Medulla oblongata (tissue), 1 donor: ENCODE results near the gene ACHE.
A peak's percentile ranks its signal among the peaks of the same experiment; 100 is the strongest.
"Not testable (repeated sequence)": the region's sequence is repeated elsewhere in the genome, so short reads cannot be mapped to it uniquely, and the experiment has no call there.

ENCODE experiments used
- DNase-seq: peaks from one replicate; pipeline ENCODE4 v3.0.0-alpha.2; 2015; ENCODE audit errors: extremely low spot score

Gene ACHE

GRCh38 chr7:100895701-100895955, at the start of gene ACHE:
TSS of gene ACHE (minus strand) at chr7:100895888. CDS start at chr7:100894232, 1,656 bp downstream.
- peak; percentile 3 for DNase-seq

GRCh38 chr7:100944138-100944537, 48.5 kb upstream of the ACHE start:
- DNase-seq: no peak

GRCh38 chr7:100943693-100944092, 48.0 kb upstream of the ACHE start:
- no peak for DNase-seq

GRCh38 chr7:100942045-100942774, 46.5 kb upstream of the ACHE start:
- DNase-seq: no peak

- not testable (repeated sequence) for DNase-seq
Observed at GRCh38 chr7:100936167-100936566, 40.5 kb upstream of the ACHE start.

- DNase-seq: not testable (repeated sequence)
Observed at GRCh38 chr7:100935381-100935780, 39.7 kb upstream of the ACHE start.

- DNase-seq: no peak
Observed at GRCh38 chr7:100933734-100934133, 38.0 kb upstream of the ACHE start.

GRCh38 chr7:100929808-100930174, 34.1 kb upstream of the ACHE start:
- no peak for DNase-seq

GRCh38 chr7:100923616-100924015, 27.9 kb upstream of the ACHE start:
- not testable (repeated sequence) for DNase-seq

GRCh38 chr7:100921039-100921438, 25.4 kb upstream of the ACHE start:
- no peak for DNase-seq

- DNase-seq: not testable (repeated sequence)
Observed at GRCh38 chr7:100919779-100920437, 24.2 kb upstream of the ACHE start.

GRCh38 chr7:100919335-100919734, 23.6 kb upstream of the ACHE start:
- not testable (repeated sequence) for DNase-seq

- no peak for DNase-seq
Observed at GRCh38 chr7:100914879-100915447, 19.3 kb upstream of the ACHE start.

- DNase-seq: no peak
Observed at GRCh38 chr7:100914208-100914878, 18.7 kb upstream of the ACHE start.

GRCh38 chr7:100911484-100911883, 15.8 kb upstream of the ACHE start:
- DNase-seq: no peak

- not testable (repeated sequence) for DNase-seq
Observed at GRCh38 chr7:100910443-100910842, 14.8 kb upstream of the ACHE start.

GRCh38 chr7:100908512-100908911, 12.8 kb upstream of the ACHE start:
- DNase-seq: no peak

GRCh38 chr7:100902638-100903037, 7.0 kb upstream of the ACHE start:
- DNase-seq: no peak

GRCh38 chr7:100901921-100902332, 6.2 kb upstream of the ACHE start:
- DNase-seq: no peak

- no peak for DNase-seq
Observed at GRCh38 chr7:100900978-100901377, 5.3 kb upstream of the ACHE start.

GRCh38 chr7:100899432-100899831, 3.7 kb upstream of the ACHE start:
- no peak for DNase-seq

- DNase-seq: no peak
Observed at GRCh38 chr7:100897772-100898454, 2.2 kb upstream of the ACHE start.
